ENCODE data around the gene ATP5PF. TPM values are rescaled to one million over a fixed set of nuclear protein-coding genes. Genes with fewer than 3 reads are reported as not detected.
"Not testable (repeated sequence)": the region's sequence is repeated elsewhere in the genome, so short reads cannot be mapped to it uniquely, and the experiment has no call there.

ATP5PF gene
- total RNA-seq, 1 donor from 2014 or later: 111 TPM

- intact Hi-C loops (cut with micrococcal nuclease): loop anchor here (5.0 to 10.0 kb wide), 2 partner anchors 340 to 1307 kb away; no protein-coding TSS in a partner anchor
Observed at GRCh38 chr21:25732091-25732760, 2.5 kb downstream of the ATP5PF start.

GRCh38 chr21:25722631-25723030, 12.1 kb downstream of the ATP5PF start:
- intact Hi-C loops (cut with micrococcal nuclease): no loop called here

GRCh38 chr21:25721987-25722386, 12.7 kb downstream of the ATP5PF start:
- intact Hi-C loops (cut with micrococcal nuclease): no loop called here

GRCh38 chr21:25717491-25718147, 17.1 kb downstream of the ATP5PF start:
- intact Hi-C loops (cut with micrococcal nuclease): no loop called here

GRCh38 chr21:25714066-25714465, 20.6 kb downstream of the ATP5PF start:
- intact Hi-C loops (cut with micrococcal nuclease): loop anchor here (5.0 kb wide), 1 partner anchor 72 kb away; no protein-coding TSS in a partner anchor

GRCh38 chr21:25710550-25710949, 24.2 kb downstream of the ATP5PF start:
- intact Hi-C loops (cut with micrococcal nuclease): loop anchor here (5.0 kb wide), 1 partner anchor 68 kb away; no protein-coding TSS in a partner anchor

- intact Hi-C loops (cut with micrococcal nuclease): loop anchor here (5.0 kb wide), 1 partner anchor 67 kb away; no protein-coding TSS in a partner anchor
Observed at GRCh38 chr21:25709684-25710265, 24.9 kb downstream of the ATP5PF start.

- intact Hi-C loops (cut with micrococcal nuclease): loop anchor here (1.0 kb wide), 4 partner anchors 26 to 287 kb away; partner anchors contain the start of genes ATP5PF and GABPA
Observed at GRCh38 chr21:25708467-25709065, 26.1 kb downstream of the ATP5PF start.

GRCh38 chr21:25701529-25701928, 33.2 kb downstream of the ATP5PF start:
- intact Hi-C loops (cut with micrococcal nuclease): loop anchor here (1.0 kb wide), 1 partner anchor 12 kb away; no protein-coding TSS in a partner anchor

GRCh38 chr21:25700741-25701140, 34.0 kb downstream of the ATP5PF start:
- intact Hi-C loops (cut with micrococcal nuclease): loop anchor here (1.0 kb wide), 1 partner anchor 13 kb away; no protein-coding TSS in a partner anchor

- intact Hi-C loops (cut with micrococcal nuclease): not testable (repeated sequence)
Observed at GRCh38 chr21:25695461-25695860, 39.2 kb downstream of the ATP5PF start.

- intact Hi-C loops (cut with micrococcal nuclease): no loop called here
Observed at GRCh38 chr21:25691976-25692375, 42.7 kb downstream of the ATP5PF start.

- intact Hi-C loops (cut with micrococcal nuclease): no loop called here
Observed at GRCh38 chr21:25689226-25689625, 45.5 kb downstream of the ATP5PF start.

- intact Hi-C loops (cut with micrococcal nuclease): no loop called here
Observed at GRCh38 chr21:25688275-25689155, 46.2 kb downstream of the ATP5PF start.

GRCh38 chr21:25687787-25688186, 46.9 kb downstream of the ATP5PF start:
- intact Hi-C loops (cut with micrococcal nuclease): no loop called here

- intact Hi-C loops (cut with micrococcal nuclease): no loop called here
Observed at GRCh38 chr21:25682382-25682781, 52.3 kb downstream of the ATP5PF start.

GRCh38 chr21:25676451-25676850, 58.3 kb downstream of the ATP5PF start:
- intact Hi-C loops (cut with micrococcal nuclease): no loop called here

Measured in T-helper 1 cell treated with Interleukin-12 subunit alpha and Interleukin-12 subunit beta and Interleukin-4 antibody, amounts not matched to agents 30 ng/mL and 1 ng/mL, for 36 hours (primary cell).